NCI-H1105 (cell line): Measurements from ENCODE around the gene UBAP2.
A peak's percentile ranks its signal among the peaks of the same experiment; 100 is the strongest.
"Not testable (repeated sequence)": the region's sequence is repeated elsewhere in the genome, so short reads cannot be mapped to it uniquely, and the experiment has no call there.

Experiments
- DNase-seq: peaks from one replicate; lab custom pipeline; 2025; lab: John Stamatoyannopoulos, UW

The UBAP2 gene

GRCh38 chr9:33964086-33964768, 84.5 kb downstream of the UBAP2 start:
- no peak for DNase-seq

DNA sequence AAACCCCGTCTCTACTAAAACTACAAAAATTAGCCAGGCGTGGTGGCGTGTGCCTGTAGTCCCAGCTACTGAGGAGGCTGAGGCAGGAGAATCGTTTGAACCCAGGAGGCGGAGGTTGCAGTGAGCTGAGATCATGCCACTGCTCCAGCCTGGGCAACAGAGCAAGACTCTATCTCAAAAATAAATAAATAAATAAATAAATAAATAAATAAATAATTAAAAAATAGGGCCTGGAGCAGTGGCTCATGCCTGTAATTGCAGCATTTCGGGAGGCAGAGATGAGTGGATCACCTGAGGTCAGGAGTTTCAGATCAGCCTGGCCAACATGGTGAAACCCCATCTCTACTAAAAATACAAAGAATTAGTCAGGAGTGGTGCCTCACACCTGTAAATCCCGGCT, 86.2 kb downstream of the UBAP2 start:
- DNase-seq: not testable (repeated sequence)

DNA sequence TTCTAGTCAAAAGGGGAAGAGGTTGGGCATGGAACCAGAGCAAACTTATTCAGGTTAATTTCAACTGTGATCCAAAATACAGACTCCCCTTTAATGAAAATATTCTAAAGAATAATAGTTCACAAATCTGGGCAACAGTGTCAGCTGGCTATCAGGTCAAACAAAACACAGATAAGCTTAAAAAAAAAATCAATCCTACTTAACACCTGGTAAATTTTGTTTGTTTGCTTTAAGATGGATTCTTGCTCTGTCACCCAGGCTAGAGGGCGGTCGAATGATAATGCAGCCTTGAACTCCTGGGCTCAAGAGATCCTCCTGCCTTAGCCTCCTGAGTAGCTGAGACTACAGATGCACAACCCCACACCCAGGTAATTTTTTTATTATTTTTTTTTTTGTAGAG, 89.0 kb downstream of the UBAP2 start:
- DNase-seq: no peak

- no peak for DNase-seq
Observed at GRCh38 chr9:33956544-33956943, 92.1 kb downstream of the UBAP2 start.

- no peak for DNase-seq
Observed at GRCh38 chr9:33952066-33952465, 96.6 kb downstream of the UBAP2 start.

DNA sequence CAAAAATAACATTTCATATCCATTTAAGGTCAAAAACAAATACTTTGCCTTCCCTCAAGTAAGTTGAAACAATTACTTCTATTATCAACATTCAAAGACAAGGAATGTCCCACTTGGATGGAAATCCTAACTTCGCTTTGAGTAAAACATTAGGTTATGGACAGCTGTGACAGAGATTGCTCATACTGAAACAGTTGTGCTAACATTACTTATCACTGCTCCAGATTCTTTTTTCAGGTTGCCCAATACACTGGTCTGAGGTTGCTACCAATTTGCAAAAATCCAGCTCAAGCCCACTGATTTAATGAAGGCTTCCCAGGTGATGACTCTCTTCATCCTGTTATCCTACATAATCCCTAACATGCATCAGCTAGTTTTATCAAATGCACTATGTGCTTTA, 98.3 kb downstream of the UBAP2 start:
- no peak for DNase-seq

- no peak for DNase-seq
Observed at GRCh38 chr9:33946779-33947535, 101.7 kb downstream of the UBAP2 start.

GRCh38 chr9:33943389-33943788, 105.3 kb downstream of the UBAP2 start:
- DNase-seq: no peak

- no peak for DNase-seq
Observed at GRCh38 chr9:33942471-33943083, 106.1 kb downstream of the UBAP2 start.

DNA sequence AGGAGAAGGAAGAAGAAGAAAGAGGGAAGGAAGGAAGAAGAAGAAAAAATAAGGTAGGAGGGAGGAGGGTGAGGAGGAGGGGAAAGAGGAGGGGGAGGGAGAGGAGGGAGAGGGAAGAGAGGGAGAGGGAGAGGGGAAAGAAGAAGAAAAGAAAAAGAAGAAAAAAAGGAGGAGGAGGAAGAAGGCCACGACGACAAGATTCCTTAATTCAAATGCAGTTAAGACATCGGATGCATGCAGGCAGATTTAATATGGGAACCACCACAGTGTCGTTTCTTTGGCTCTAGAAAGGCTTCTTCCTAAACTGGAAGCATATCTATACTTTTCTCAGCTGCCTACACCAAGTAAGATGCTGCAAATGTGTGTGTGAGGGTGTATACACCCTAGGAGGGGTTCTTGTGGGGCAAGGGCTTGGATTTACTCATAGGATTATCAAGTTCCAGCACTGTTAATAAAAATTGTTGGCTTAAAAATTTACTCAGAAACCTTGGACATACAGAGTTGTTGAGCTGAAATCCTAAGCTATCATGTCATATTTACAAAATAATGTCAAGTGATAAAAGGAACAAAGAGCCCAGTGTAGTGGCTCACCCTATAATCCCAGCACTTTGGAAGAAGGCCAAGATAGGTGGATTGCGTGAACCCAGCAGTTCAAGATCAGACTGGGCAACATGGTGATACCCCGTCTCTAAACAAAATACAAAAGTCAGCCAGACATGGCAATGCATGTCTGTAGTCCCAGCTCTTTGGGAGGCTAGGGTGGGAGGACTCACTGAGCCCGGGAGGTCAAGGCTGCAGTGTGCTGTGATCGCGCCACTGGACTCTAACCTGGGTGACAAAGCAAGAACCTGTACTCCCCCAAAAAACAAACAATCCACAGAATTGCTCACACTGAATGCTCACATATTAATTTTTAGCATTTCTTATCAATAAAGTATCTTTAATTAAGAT, 108.5 kb downstream of the UBAP2 start:
- DNase-seq: peak; percentile 21

DNA sequence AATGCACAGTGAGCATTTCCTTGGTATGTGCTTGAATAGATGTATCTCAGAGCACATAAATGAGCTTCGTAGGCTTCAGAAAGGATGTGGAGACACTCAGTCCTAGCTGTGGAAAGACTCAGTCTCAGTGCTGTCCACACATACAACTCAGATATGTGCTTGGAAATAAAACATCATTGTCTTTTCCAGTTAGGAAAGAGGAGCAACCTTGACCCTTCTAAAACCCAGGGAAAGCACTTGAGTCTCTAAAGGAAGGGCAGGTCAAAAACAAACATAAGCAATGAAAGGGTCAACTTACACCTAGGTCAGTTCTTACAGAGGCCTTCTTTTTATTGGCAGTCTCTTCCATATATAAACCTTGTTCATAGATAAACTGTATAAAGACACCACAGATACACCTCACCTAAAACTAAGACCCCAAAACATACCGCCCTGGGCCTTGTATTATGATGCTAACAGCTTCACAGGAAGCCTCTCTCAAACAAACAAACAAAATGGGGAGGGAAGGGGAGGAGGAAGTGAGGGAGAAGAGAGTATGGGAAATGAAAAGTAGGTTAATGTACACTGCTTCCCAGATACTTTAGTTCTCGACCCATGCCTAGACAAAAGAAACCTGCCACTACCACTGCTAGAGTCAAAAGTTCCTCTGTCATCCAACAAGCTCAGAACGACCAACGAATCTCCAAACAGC, 114.4 kb downstream of the UBAP2 start:
- no peak for DNase-seq

DNA sequence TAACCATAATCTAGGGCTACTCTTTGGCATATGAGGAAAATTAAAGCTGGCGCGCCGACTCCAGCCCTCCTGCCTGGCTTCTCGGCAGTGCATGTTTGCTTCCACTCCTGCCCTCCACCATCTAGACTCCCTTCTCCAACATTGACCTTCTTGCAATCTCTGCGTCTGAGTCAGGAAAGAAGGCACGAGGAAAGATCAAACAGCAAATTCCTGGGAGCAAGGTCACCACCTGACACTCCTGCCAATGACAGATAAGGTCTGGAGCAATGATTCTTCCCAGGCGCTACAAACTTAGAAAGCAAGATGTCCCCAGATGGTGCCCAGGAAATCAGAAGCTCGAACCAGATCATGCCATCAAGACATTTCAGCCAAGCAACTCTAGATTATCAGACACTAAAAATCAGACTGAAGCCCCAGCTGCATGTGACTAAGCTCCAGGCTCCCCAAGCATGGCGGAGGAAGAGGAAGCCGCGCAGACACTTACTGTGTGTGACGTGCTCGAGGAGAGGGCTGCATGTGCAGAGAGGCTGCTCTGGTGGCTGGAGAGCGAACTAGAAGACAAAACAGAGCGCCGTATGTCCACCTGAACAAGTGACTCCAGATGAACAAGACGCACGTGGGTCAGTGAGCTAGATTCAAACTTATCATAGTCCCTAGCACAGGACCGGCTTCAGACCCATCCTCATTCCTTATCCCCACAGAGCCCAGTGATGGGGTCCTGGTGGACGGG, 116.4 kb downstream of the UBAP2 start:
- no peak for DNase-seq

GRCh38 chr9:33931326-33931725, 117.4 kb downstream of the UBAP2 start:
- no peak for DNase-seq

DNA sequence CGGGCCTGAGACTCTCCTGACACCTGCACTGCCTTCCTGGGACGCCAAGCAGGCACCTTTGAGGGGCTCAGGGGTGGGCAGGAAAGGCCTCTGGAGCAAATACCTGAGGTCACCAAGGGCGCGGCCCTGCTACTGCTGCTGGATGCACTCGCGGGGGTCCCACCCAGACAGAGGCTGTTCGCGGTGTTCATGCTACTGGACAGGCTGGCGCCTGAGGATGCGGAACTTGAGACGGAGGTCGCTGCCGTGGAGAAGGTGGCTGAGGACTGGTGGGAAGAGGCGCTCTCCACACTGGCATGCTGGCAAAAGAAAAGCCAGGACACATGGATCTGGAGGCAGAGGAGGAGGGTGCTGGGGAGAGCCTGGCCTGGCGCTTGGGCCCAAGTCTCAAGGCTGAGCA, 121.0 kb downstream of the UBAP2 start:
- no peak for DNase-seq

DNA sequence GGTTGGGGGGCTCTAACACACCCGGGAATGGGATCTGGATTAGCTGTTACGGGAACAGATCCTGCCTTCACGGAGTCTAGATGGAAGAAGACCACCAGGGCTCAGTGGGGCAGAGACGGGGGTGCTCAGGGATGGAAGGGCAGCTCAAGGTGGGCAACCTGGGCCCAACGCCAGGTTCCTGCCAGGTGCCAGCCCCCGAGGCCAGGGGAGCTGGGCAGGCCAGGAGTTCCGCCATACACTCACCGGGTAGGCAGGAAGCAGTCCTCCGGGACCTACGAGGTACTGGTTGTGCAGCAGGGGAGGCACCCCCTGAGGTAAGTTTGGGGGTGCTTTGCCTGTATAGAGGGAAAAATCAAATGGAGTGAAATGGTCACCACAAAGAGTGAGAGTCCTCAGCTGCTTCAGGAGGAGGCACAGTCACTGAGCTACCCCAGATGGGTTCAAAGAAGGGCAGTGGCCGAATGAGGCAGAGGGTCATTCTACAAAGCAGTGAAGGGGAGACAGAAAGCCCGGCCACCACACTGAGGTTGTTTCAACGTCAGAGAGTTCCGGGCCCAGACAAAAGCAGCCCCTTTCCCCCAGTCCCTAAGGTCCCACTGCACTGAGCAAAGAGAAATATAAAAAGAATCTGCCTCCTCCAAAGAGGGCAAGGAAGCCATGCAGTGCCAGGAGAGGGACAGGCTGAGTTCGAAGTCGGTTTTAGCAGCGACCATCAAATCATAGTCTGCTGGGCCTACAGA, 121.8 kb downstream of the UBAP2 start:
- DNase-seq: no peak

DNA sequence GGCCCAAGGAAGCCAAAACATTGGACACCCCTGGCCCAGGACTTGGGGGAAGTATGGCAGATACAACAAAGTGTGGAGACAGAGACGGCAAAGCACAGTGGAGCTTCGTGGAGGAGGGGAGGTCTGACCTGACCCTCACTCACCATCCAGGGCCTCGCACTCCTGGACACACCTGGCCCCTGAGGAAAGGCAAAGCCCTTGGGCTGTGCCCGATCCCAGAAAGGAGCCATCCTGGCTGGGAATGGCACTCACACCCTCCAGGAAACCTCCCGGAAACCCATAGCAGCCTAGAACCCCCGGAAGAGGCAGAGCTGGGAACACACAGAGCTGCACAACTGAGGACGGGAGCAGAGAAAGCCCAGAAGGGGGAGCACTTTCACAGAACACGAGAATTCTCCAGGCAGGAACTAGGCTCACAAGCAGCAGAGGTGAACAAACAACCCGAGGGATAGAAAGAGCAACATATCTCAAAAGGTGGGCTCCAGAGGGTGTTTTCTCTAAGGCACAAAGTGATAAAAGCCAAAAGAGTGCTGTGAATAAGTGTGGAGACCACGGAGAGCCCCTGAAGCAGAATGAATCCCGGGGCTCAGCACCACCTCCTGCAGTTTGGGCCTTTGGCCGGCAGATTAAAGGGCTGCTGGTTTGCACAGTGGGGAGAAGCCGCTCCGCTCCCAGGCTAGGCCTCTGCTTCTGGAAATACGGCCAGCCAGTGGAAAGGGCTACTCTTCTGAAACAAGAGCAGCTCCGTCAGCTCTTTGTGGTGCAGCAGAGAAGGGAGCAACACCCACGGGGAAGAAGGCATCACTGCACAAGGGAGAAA, 123.5 kb downstream of the UBAP2 start:
- peak; percentile 2 for DNase-seq

GRCh38 chr9:33923998-33924701, 124.5 kb downstream of the UBAP2 start:
- DNase-seq: no peak

DNA sequence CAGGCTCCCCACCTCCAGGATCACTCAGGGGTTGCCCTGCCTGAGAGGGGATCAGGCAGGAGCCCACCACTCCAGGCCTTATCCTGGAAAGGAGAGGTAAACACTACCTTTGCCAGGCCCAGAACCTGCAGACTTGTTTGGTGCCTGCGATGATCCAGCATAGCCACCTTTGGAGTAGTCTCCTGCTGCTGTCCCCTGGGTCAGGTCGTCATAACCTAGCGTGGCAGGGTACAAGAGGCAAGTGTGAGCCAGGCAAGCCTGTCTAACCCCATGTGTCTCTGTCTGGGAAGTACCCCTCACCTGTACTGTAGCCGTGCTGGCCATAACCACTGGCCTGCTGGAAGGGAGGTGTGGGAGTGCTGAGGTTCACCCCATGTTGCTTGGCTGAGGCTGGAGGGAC, 125.6 kb downstream of the UBAP2 start:
- DNase-seq: no peak
